ENCODE measurements around the gene ZNF451.

DNA sequence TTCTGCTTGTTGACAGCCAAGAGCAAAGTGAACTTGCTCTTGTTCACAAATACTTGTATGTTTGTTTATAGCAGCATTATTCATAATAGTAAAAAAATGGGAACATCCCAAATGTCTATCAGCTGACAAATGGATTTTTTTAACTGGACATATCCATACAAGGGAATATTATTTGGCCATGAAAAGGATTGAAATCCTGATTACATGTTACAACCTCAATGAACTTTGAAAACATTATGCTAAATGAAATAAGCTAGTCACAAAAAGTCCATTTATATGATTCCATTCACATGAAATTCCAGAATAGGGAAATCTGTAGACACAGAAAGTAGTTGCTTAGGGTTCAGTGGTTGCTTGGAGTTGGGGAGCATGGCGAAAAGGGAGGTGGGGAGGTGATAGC lies 53.7 kb downstream of the ZNF451 start:
- no peak for TF ChIP-seq SUZ12 (IDR thresholded peaks at IDR 0.05)
- no peak for TF ChIP-seq SP1 (IDR thresholded peaks at IDR 0.05)
- TF ChIP-seq FOXA1 (IDR thresholded peaks at IDR 0.05), result no peak
